ENCODE results near the gene TMEM63A.
"Not testable (repeated sequence)": the region's sequence is repeated elsewhere in the genome, so short reads cannot be mapped to it uniquely, and the experiment has no call there.

The TMEM63A gene

GRCh38 chr1:225845571-225846259, 36.5 kb downstream of the TMEM63A start:
- no peak overlapping the region for H3K27ac Mint-ChIP-seq
- H3K36me3 Mint-ChIP-seq (ENCODE audit: low read depth), result peaks cover 30% of the 10 kb centered on the region
- no peak for DNase-seq (ENCODE audit: low spot score)
- no peaks in the 10 kb centered on the region for H3K9me3 Mint-ChIP-seq
- H3K4me1 Mint-ChIP-seq (ENCODE audit: low read depth), result peaks cover 12% of the 10 kb centered on the region
- no peaks in the 10 kb centered on the region for H3K27me3 Mint-ChIP-seq (ENCODE audit: low read depth)
- no peak overlapping the region for H3K4me3 Mint-ChIP-seq

GRCh38 chr1:225845097-225845496, 37.1 kb downstream of the TMEM63A start:
- Mint-ChIP-seq H3K27ac (no peak overlapping the region), H3K4me3 (no peak overlapping the region), H3K4me1 (ENCODE audit: low read depth) (peaks cover 10% of the 10 kb centered on the region), H3K36me3 (ENCODE audit: low read depth) (peaks cover 26% of the 10 kb centered on the region), H3K27me3 (ENCODE audit: low read depth) (no peaks in the 10 kb centered on the region), H3K9me3 (no peaks in the 10 kb centered on the region)
- DNase-seq (ENCODE audit: low spot score), result no peak

GRCh38 chr1:225844236-225845061, 37.7 kb downstream of the TMEM63A start:
- no peaks in the 10 kb centered on the region for H3K9me3 Mint-ChIP-seq
- no peaks in the 10 kb centered on the region for H3K27me3 Mint-ChIP-seq (ENCODE audit: low read depth)
- H3K27ac Mint-ChIP-seq, result no peak overlapping the region
- peaks cover 8% of the 10 kb centered on the region for H3K4me1 Mint-ChIP-seq (ENCODE audit: low read depth)
- no peak for DNase-seq (ENCODE audit: low spot score)
- peaks cover 21% of the 10 kb centered on the region for H3K36me3 Mint-ChIP-seq (ENCODE audit: low read depth)
- no peak overlapping the region for H3K4me3 Mint-ChIP-seq

GRCh38 chr1:225843426-225843795, 38.8 kb downstream of the TMEM63A start:
- peaks cover 5% of the 10 kb centered on the region for H3K4me1 Mint-ChIP-seq (ENCODE audit: low read depth)
- no peak for DNase-seq (ENCODE audit: low spot score)
- H3K27me3 Mint-ChIP-seq (ENCODE audit: low read depth), result no peaks in the 10 kb centered on the region
- peaks cover 14% of the 10 kb centered on the region for H3K36me3 Mint-ChIP-seq (ENCODE audit: low read depth)
- H3K9me3 Mint-ChIP-seq, result no peaks in the 10 kb centered on the region
- no peak overlapping the region for H3K27ac Mint-ChIP-seq
- no peak overlapping the region for H3K4me3 Mint-ChIP-seq

- no peak overlapping the region for H3K27ac Mint-ChIP-seq
- H3K4me1 Mint-ChIP-seq (ENCODE audit: low read depth), result no peaks in the 10 kb centered on the region
- H3K27me3 Mint-ChIP-seq (ENCODE audit: low read depth), result no peaks in the 10 kb centered on the region
- no peak overlapping the region for H3K4me3 Mint-ChIP-seq
- no peaks in the 10 kb centered on the region for H3K9me3 Mint-ChIP-seq
- no peak for DNase-seq (ENCODE audit: low spot score)
- peaks cover 10% of the 10 kb centered on the region for H3K36me3 Mint-ChIP-seq (ENCODE audit: low read depth)
Measured at GRCh38 chr1:225842788-225843425, 39.3 kb downstream of the TMEM63A start.

- Mint-ChIP-seq H3K4me3 (no peak overlapping the region), H3K27me3 (ENCODE audit: low read depth) (no peaks in the 10 kb centered on the region), H3K9me3 (no peaks in the 10 kb centered on the region), H3K36me3 (ENCODE audit: low read depth) (peaks cover 7% of the 10 kb centered on the region), H3K27ac (no peak overlapping the region), H3K4me1 (ENCODE audit: low read depth) (no peaks in the 10 kb centered on the region)
- DNase-seq (ENCODE audit: low spot score), result no peak
Measured at GRCh38 chr1:225842074-225842473, 40.1 kb downstream of the TMEM63A start.

GRCh38 chr1:225840713-225841112, 41.5 kb downstream of the TMEM63A start:
- Mint-ChIP-seq H3K27me3 (ENCODE audit: low read depth) (no peaks in the 10 kb centered on the region), H3K9me3 (no peaks in the 10 kb centered on the region), H3K4me3 (no peak overlapping the region), H3K27ac (no peak overlapping the region), H3K36me3 (ENCODE audit: low read depth) (no peaks in the 10 kb centered on the region), H3K4me1 (ENCODE audit: low read depth) (no peaks in the 10 kb centered on the region)
- no peak for DNase-seq (ENCODE audit: low spot score)

- no peaks in the 10 kb centered on the region for H3K9me3 Mint-ChIP-seq
- no peaks in the 10 kb centered on the region for H3K36me3 Mint-ChIP-seq (ENCODE audit: low read depth)
- H3K4me3 Mint-ChIP-seq, result no peak overlapping the region
- H3K4me1 Mint-ChIP-seq (ENCODE audit: low read depth), result no peaks in the 10 kb centered on the region
- no peaks in the 10 kb centered on the region for H3K27me3 Mint-ChIP-seq (ENCODE audit: low read depth)
- no peak for DNase-seq (ENCODE audit: low spot score)
- H3K27ac Mint-ChIP-seq, result no peak overlapping the region
Measured at GRCh38 chr1:225840223-225840610, 42.0 kb downstream of the TMEM63A start.

- no peaks in the 10 kb centered on the region for H3K9me3 Mint-ChIP-seq
- H3K4me1 Mint-ChIP-seq (ENCODE audit: low read depth), result no peaks in the 10 kb centered on the region
- H3K4me3 Mint-ChIP-seq, result no peak overlapping the region
- no peaks in the 10 kb centered on the region for H3K36me3 Mint-ChIP-seq (ENCODE audit: low read depth)
- H3K27ac Mint-ChIP-seq, result no peak overlapping the region
- no peak for DNase-seq (ENCODE audit: low spot score)
- H3K27me3 Mint-ChIP-seq (ENCODE audit: low read depth), result no peaks in the 10 kb centered on the region
Measured at GRCh38 chr1:225838793-225839192, 43.4 kb downstream of the TMEM63A start.

GRCh38 chr1:225836296-225836695, 45.9 kb downstream of the TMEM63A start:
- not testable (repeated sequence) for DNase-seq (ENCODE audit: low spot score); H3K27ac Mint-ChIP-seq; H3K27me3 Mint-ChIP-seq (ENCODE audit: low read depth); H3K9me3 Mint-ChIP-seq; H3K4me3 Mint-ChIP-seq; H3K36me3 Mint-ChIP-seq (ENCODE audit: low read depth); H3K4me1 Mint-ChIP-seq (ENCODE audit: low read depth)

- Mint-ChIP-seq H3K27ac (no peak overlapping the region), H3K36me3 (ENCODE audit: low read depth) (no peaks in the 10 kb centered on the region), H3K4me1 (ENCODE audit: low read depth) (no peaks in the 10 kb centered on the region), H3K27me3 (ENCODE audit: low read depth) (no peaks in the 10 kb centered on the region), H3K9me3 (no peaks in the 10 kb centered on the region), H3K4me3 (no peak overlapping the region)
- no peak for DNase-seq (ENCODE audit: low spot score)
Measured at GRCh38 chr1:225835856-225836255, 46.3 kb downstream of the TMEM63A start.

GRCh38 chr1:225834417-225835329, 47.5 kb downstream of the TMEM63A start:
- no peak overlapping the region for H3K4me3 Mint-ChIP-seq
- no peak for DNase-seq (ENCODE audit: low spot score)
- no peaks in the 10 kb centered on the region for H3K36me3 Mint-ChIP-seq (ENCODE audit: low read depth)
- H3K9me3 Mint-ChIP-seq, result no peaks in the 10 kb centered on the region
- H3K27me3 Mint-ChIP-seq (ENCODE audit: low read depth), result no peaks in the 10 kb centered on the region
- H3K27ac Mint-ChIP-seq, result no peak overlapping the region
- no peaks in the 10 kb centered on the region for H3K4me1 Mint-ChIP-seq (ENCODE audit: low read depth)

- Mint-ChIP-seq H3K4me1 (ENCODE audit: low read depth) (no peaks in the 10 kb centered on the region), H3K4me3 (no peak overlapping the region), H3K27ac (no peak overlapping the region), H3K36me3 (ENCODE audit: low read depth) (no peaks in the 10 kb centered on the region), H3K27me3 (ENCODE audit: low read depth) (no peaks in the 10 kb centered on the region), H3K9me3 (no peaks in the 10 kb centered on the region)
- DNase-seq (ENCODE audit: low spot score), result no peak
Measured at GRCh38 chr1:225830841-225831240, 51.3 kb downstream of the TMEM63A start.

Measured in T-helper 2 cell treated with Interferon-gamma antibody and Interleukin-4, amounts not matched to agents 5 μg/mL and 100 μg/mL, for 36 hours (primary cell).